Heart left ventricle (tissue), 13 donors: Measurements from ENCODE around the gene HMGXB4.

ENCODE experiments used
- CTCF ChIP-seq, 12 donors: fragments of 200-600 bp; sonication (generic) in 4 of 12; IDR thresholded peaks; one replicate each; pipeline versions ENCODE4 v1.5.0 to v1.8.0; 2018 to 2022; ENCODE audit warnings: antibody characterized with exemption in 12 of 12, mild to moderate bottlenecking in 5 of 12
- POLR2A ChIP-seq, 2 donors: fragments of 450-650 bp; IDR thresholded peaks; one replicate each; pipeline ENCODE4 v1.6.1; 2017; ENCODE audit warnings: antibody characterized with exemption in 2 of 2, mild to moderate bottlenecking in 2 of 2, moderate library complexity in 2 of 2
- donor health status: ischemic (EF 13 %, LVEDD 7.1; RV severe dilation, severe dysfunction).
- donor health status: DM: no; HTN: yes; CAD: no.
- donor health status: DM: no; HTN: no; CAD: no.
- donor health status: ischemic (EF 25% LVEDD 6.9; RV normal size, moderate dysfunction).
- donor health status: ischemic (EF 25% LVEDD 5.7; RV mildly dilated, moderate dysfunction).
- donor health status: ischemic (EF 35%, LVEDD 5.7; RV mildly dilated, moderate dysfunction).
- donor health status: nonischemic (EF 11% LVEDD 7.7; RV severe dilation, severe dysfunction).
- donor health status: DM: yes; HTN: yes; CAD: no.
- donor health status: PGD.
- donor health status: ischemic (EF 29% LVEDD 5.4; RV normal size, mild dysfunction).
- donor health status: nonischemic (EF 23%, LVEDD 6.1; RV moderate dilation, normal function).

GRCh38 chr22:35225010-35225409 lies 32.3 kb upstream of the HMGXB4 start:
- TF ChIP-seq CTCF (IDR thresholded peaks at IDR 0.05) (no peak), POLR2A (IDR thresholded peaks at IDR 0.05) (no peak)
